LoVo (cell line): Measurements from ENCODE around the gene RUNX1.
"Not testable (repeated sequence)": the region's sequence is repeated elsewhere in the genome, so short reads cannot be mapped to it uniquely, and the experiment has no call there.

Source experiments
- DNase-seq: peaks from one replicate; pipeline ENCODE4 v3.0.0-alpha.2; 2016; ENCODE audit warnings: low spot score

RUNX1 gene

GRCh38 chr21:35016517-35017188, 32.4 kb downstream of the RUNX1 start:
- DNase-seq, result no peak

- no peak for DNase-seq
Observed at GRCh38 chr21:35016071-35016470, 33.0 kb downstream of the RUNX1 start.

GRCh38 chr21:35015435-35016024, 33.6 kb downstream of the RUNX1 start:
- DNase-seq, result no peak

- no peak for DNase-seq
Observed at GRCh38 chr21:35014302-35015041, 34.6 kb downstream of the RUNX1 start.

DNA sequence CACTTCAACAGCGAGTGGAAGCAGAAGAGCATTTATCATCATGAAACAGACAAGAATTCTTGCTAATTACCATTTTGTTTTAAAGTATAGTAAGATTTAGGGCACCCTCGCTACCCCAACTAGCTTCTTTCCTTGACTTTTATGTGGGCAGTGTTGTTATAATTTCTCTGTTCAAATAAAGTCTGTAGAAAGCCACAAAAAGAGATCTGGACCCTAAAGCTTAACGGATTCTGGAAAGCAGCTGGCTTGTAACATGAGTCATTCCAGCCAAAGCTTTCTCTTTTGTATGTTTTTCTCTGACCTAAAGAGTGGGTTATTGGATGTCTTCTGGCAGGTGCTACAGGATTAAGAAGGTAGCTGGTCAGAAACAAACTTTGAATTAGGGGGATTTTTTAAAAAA, 37.4 kb downstream of the RUNX1 start:
- DNase-seq, result no peak

DNA sequence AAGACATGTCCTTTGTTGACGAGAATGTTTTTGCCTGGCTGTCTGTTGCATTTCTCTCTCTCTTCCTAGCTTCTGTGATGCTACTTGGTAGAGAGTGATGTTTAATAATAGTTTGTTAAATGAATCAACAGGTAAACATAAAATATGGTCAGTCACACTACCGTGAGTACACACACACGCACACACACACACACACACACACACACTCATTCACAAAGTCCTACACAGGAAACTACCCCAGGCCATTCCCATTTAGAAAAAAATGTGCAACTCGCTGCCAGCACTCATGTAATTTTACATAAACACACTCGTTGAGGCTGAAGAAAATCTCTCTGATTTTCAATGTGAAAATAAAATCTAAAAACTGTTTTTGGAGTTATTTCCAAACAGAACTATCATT, 38.7 kb downstream of the RUNX1 start:
- DNase-seq, result no peak

GRCh38 chr21:35007348-35007747, 41.8 kb downstream of the RUNX1 start:
- no peak for DNase-seq

- no peak for DNase-seq
Observed at GRCh38 chr21:35006771-35007170, 42.3 kb downstream of the RUNX1 start.

DNA sequence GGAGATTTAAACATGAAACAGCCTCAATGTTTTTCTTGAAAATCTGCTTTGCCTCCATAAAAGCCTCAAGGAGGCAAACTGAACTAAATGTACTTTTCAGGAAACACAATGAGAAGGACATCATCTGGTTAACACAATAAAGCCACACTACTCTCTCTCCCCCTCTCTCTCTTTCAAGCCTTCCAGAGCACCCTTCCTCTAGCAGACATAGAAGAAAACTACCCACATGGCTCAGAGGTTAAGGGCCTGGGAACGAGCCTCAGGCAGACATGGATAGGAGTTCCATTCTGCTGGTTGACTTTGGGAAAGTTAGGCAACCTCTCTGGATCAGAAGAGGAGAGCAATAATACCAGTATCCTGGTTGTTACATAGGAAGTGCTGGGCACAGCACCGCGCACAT, 42.9 kb downstream of the RUNX1 start:
- DNase-seq, result no peak

GRCh38 chr21:35005560-35006224, 43.4 kb downstream of the RUNX1 start:
- DNase-seq, result no peak

DNA sequence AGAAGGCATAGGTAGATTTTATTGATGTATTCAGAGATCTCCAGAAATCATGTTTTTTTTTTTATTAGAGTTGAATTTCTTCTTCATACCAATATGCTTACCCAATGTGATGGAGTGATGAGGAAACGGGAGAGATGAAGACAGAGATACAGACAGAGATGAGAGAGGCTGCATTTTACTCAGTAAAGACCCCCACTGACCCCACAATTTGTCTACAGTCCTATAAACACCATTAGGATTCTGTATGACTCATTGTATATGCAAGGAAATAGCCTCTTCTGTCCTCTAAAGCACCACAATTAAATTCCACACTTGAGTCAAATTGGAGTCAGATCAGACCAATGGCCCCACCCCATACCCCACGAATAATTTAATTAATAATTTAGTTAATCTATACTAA, 44.0 kb downstream of the RUNX1 start:
- DNase-seq, result no peak

GRCh38 chr21:35004314-35004713, 44.8 kb downstream of the RUNX1 start:
- no peak for DNase-seq

GRCh38 chr21:35002879-35003722, 46.0 kb downstream of the RUNX1 start:
- no peak for DNase-seq

DNA sequence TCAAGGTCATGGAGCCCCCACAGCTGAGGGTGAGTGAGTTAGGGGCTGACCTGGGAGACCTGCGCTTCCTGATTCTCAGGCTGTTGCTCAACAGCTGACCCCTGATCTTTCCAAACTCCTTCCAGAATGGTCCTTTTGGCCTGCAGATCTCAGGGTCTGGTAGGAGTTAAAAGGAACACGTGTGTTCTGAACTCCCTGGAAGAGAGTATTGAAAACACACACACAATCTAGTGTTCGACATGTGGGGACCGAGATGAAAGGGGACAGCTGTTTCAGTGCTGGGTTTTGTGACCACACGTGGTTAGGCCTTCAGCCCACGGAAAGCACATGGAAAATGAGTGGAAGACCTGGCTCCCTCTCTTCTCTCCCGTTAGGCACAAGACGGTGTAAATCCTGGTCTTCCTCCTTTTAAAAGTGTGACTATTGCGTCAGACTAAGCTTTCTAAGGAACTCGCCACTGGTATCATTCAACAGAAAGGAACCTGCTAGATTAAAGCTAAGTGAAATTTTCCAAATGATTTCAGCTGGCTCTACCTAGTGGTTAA, 49.6 kb downstream of the RUNX1 start:
- no peak for DNase-seq

- DNase-seq, result no peak
Observed at GRCh38 chr21:34998176-34998575, 50.9 kb downstream of the RUNX1 start.

DNA sequence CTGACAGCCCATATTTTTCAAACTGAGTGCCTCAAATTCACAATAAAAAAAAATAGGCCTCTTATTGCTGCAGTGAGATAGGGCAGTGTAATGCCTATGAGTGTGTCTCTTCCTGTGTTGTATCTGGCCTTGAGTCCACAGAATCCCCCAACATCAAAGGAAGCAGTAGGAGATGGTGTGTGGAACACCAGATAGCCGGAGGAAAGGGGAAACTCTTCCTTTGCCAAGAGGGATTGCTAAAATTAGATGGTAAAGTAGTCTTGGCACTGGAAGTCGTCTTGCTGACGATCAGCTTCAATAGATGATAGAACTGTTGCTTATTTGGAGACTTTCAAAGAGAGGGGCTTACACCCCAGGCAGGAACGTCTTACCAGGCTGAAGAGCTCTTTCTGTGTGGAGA, 51.8 kb downstream of the RUNX1 start:
- DNase-seq, result no peak

- DNase-seq, result no peak
Observed at GRCh38 chr21:34996304-34997101, 52.6 kb downstream of the RUNX1 start.

DNA sequence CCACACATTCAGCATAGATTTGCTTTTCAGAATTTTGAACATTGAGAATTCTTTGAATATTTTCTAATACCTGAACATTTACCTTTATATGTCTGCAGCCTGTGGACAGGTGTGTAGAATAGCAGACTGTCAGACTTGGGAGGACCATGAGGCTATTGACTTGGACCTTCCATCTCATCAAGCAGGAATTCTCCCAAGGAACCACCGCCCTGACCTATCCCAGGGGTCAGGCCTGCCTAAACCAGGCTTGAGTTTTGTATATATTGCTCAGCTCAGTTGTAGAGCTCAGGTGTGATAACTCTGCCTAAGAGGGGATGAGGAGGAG, 53.2 kb downstream of the RUNX1 start:
- DNase-seq, result no peak

GRCh38 chr21:34994766-34995631, 54.1 kb downstream of the RUNX1 start:
- DNase-seq, result no peak

DNA sequence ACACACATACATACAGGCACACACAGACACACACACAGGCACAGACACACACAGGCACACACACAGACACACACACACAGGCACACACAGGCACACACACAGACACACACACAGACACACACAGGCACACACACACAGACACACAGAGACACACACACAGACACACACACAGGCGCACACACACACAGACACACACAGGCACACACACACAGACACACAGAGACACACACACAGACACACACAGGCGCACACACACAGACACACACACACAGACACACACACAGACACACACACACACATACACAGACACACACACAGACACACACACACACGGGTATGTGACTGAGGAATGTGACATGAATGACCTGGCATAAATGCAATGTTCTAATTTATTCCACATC, 55.6 kb downstream of the RUNX1 start:
- DNase-seq, result not testable (repeated sequence)
